Measurements from ENCODE around the gene RARG.
"Not testable (repeated sequence)": the region's sequence is repeated elsewhere in the genome, so short reads cannot be mapped to it uniquely, and the experiment has no call there.

RARG gene

GRCh38 chr12:53187145-53187899 is 44.7 kb downstream of the RARG start:
- no peak for DNase-seq

- no peak for DNase-seq
These were observed 45.3 kb downstream of the RARG start for GRCh38 chr12:53186745-53187144.

- DNase-seq = no peak
These were observed 46.3 kb downstream of the RARG start for GRCh38 chr12:53185582-53186153.

GRCh38 chr12:53184828-53185227 is 47.2 kb downstream of the RARG start:
- no peak for DNase-seq

- no peak for DNase-seq
These were observed 49.1 kb downstream of the RARG start for GRCh38 chr12:53182903-53183302.

- DNase-seq = no peak
These were observed 50.1 kb downstream of the RARG start for GRCh38 chr12:53181935-53182334.

GRCh38 chr12:53180931-53181645 is 50.9 kb downstream of the RARG start:
- peak; percentile 89 for DNase-seq

GRCh38 chr12:53180220-53180930 is 51.6 kb downstream of the RARG start, which contains the start of the genes CSAD and ZNF740:
Gene CSAD (minus strand): TSS chr12:53180925. CDS start chr12:53173470, 7,455 bp downstream.
Gene ZNF740 (plus strand): TSS chr12:53180722. CDS start chr12:53181984, 1,262 bp downstream.
- peak; percentile 98 for DNase-seq

- no peak for DNase-seq
These were observed 52.3 kb downstream of the RARG start for GRCh38 chr12:53179687-53180219.

- not testable (repeated sequence) for DNase-seq
These were observed 53.2 kb downstream of the RARG start for GRCh38 chr12:53178803-53179202.

GRCh38 chr12:53177447-53177846 is 54.6 kb downstream of the RARG start:
- not testable (repeated sequence) for DNase-seq

- no peak for DNase-seq
These were observed 55.3 kb downstream of the RARG start for GRCh38 chr12:53176750-53177149.

GRCh38 chr12:53174881-53175491 is 57.0 kb downstream of the RARG start:
- DNase-seq = no peak

GRCh38 chr12:53173085-53173715 is 58.8 kb downstream of the RARG start:
- DNase-seq = no peak

- DNase-seq = no peak
These were observed 59.7 kb downstream of the RARG start for GRCh38 chr12:53172352-53172751.

GRCh38 chr12:53171725-53172329 is 60.2 kb downstream of the RARG start:
- no peak for DNase-seq

- DNase-seq = no peak
These were observed 60.9 kb downstream of the RARG start for GRCh38 chr12:53170876-53171724.

- DNase-seq = no peak
These were observed 61.8 kb downstream of the RARG start for GRCh38 chr12:53170215-53170614.

- no peak for DNase-seq
These were observed 62.4 kb downstream of the RARG start for GRCh38 chr12:53169644-53170043.

GRCh38 chr12:53166837-53167236 is 65.2 kb downstream of the RARG start:
- DNase-seq = no peak

Data from CD4-positive, alpha-beta T cell treated with Interleukin-17A for 4 hours (primary cell).